HT-29 (cell line): ENCODE data around the gene PTPRC. TPM values are rescaled to one million over a fixed set of nuclear protein-coding genes. Genes with fewer than 3 reads are reported as not detected.

Experiments
- DNase-seq: peaks from one replicate; pipeline ENCODE4 v3.0.0-alpha.2; 2015; ENCODE audit warnings: low spot score
- total RNA-seq: library from RNA; depleted of rRNA; stranded (reverse); fragments of >200 nt; shearing (Covaris generic); gene quantifications from 2 replicates; pipeline ENCODE4 v1.2.3, GENCODE V29; 2014; rRNA removed

Gene PTPRC
- total RNA-seq, 1 experiment from 2014 or later = not detected

DNA sequence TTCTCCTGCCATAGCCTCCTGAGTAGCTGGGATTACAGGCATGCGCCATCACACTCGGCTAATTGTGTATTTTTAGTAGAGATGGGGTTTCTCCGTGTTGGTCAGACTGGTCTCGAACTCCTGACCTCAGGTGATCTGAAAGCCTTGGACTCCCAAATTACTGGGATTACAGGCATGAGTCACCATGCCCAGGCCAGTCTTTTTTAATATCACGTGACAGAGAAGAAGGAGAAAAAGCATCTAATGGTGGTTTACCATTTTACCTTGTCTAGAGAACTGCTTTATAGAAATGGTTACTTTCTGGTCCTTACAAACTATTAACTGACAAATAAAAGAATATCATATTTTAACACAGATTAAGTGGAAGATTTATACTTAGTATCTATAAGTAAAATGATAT is 168.0 kb downstream of the PTPRC start:
- DNase-seq = no peak

Other genes starting within 250 kb of the PTPRC start
- not detected in 2 replicates for gene ATP6V1G3, start 98.4 kb upstream of the PTPRC start, total RNA-seq